H9 (cell line): Measurements from ENCODE around the gene LRRC71. TPM values are rescaled to one million over a fixed set of nuclear protein-coding genes. Genes with fewer than 3 reads are reported as not detected.

Experiments
- DNase-seq: peaks from one replicate; pipeline ENCODE4 v3.0.0-alpha.2; 2017
- H2AFZ ChIP-seq: one replicate; pipeline ENCODE4 v1.6.1; 2013; ENCODE audit warnings: mild to moderate bottlenecking, low read length, control low read depth, moderate library complexity
- H2AK5ac ChIP-seq: 2 replicates; pipeline ENCODE4 v1.6.1; 2013; ENCODE audit warnings: low read length, control low read depth, mixed read lengths; ENCODE audit not compliant: insufficient read length
- H2BK120ac ChIP-seq: one replicate; pipeline ENCODE4 v1.6.1; 2013; ENCODE audit warnings: low read depth, mild to moderate bottlenecking, low read length, control low read depth, inconsistent platforms; ENCODE audit not compliant: poor library complexity, severe bottlenecking
- H2BK12ac ChIP-seq: 2 replicates; pipeline ENCODE4 v1.6.1; 2013; ENCODE audit warnings: low read length, control low read depth, mixed read lengths, low read depth; ENCODE audit not compliant: insufficient read length
- H2BK15ac ChIP-seq: 2 replicates; pipeline ENCODE4 v1.6.1; 2013; ENCODE audit warnings: low read depth, low read length, control low read depth
- H2BK20ac ChIP-seq: one replicate; pipeline ENCODE4 v1.6.1; 2013; ENCODE audit warnings: low read depth, mild to moderate bottlenecking, low read length, control low read depth, inconsistent platforms; ENCODE audit not compliant: poor library complexity, severe bottlenecking
- H2BK5ac ChIP-seq: 2 replicates; pipeline ENCODE4 v1.6.1; 2013; ENCODE audit warnings: low read length, control low read depth, mixed read lengths; ENCODE audit not compliant: insufficient read length
- H3K14ac ChIP-seq: 2 replicates; pipeline ENCODE4 v1.6.1; 2013; ENCODE audit warnings: low read length, control low read depth; ENCODE audit not compliant: insufficient read depth
- H3K18ac ChIP-seq: 2 replicates; pipeline ENCODE4 v1.6.1; 2013; ENCODE audit warnings: low read depth, mild to moderate bottlenecking, mixed read lengths, low read length, control low read depth; ENCODE audit not compliant: insufficient read length
- H3K23ac ChIP-seq: 2 replicates; pipeline ENCODE4 v1.6.1; 2013; ENCODE audit warnings: low read length, control low read depth, mixed read lengths, low read depth; ENCODE audit not compliant: insufficient read length
- H3K23me2 ChIP-seq: 2 replicates; pipeline ENCODE4 v1.6.1; 2013; ENCODE audit warnings: low read depth, mild to moderate bottlenecking, mixed read lengths, low read length, control low read depth; ENCODE audit not compliant: insufficient read length, poor library complexity, severe bottlenecking
- H3K27ac ChIP-seq: 2 replicates; pipeline ENCODE4 v1.5.1; 2013; ENCODE audit warnings: low read length, control low read depth, mixed read lengths, low read depth; ENCODE audit not compliant: insufficient read length
- H3K27me3 ChIP-seq: 2 replicates; pipeline ENCODE4 v1.6.1; 2013; ENCODE audit warnings: low read length, control low read depth, inconsistent platforms; ENCODE audit not compliant: insufficient read depth
- H3K4ac ChIP-seq: 2 replicates; pipeline ENCODE4 v1.6.1; 2013; ENCODE audit warnings: low read depth, mild to moderate bottlenecking, control low read depth, inconsistent platforms, low read length, moderate library complexity
- H3K4me1 ChIP-seq: 2 replicates; pipeline ENCODE4 v1.6.1; 2013; ENCODE audit warnings: low read length, control low read depth, inconsistent platforms; ENCODE audit not compliant: insufficient read depth
- H3K4me2 ChIP-seq: 2 replicates; pipeline ENCODE4 v1.6.1; 2013; ENCODE audit warnings: low read length, control low read depth, mixed read lengths; ENCODE audit not compliant: insufficient read length, insufficient read depth
- H3K56ac ChIP-seq: 2 replicates; pipeline ENCODE4 v1.6.1; 2013; ENCODE audit warnings: low read depth, mild to moderate bottlenecking, mixed read lengths, low read length, control low read depth; ENCODE audit not compliant: insufficient read length
- H3K79me1 ChIP-seq: 2 replicates; pipeline ENCODE4 v1.6.1; 2013; ENCODE audit warnings: low read depth, mild to moderate bottlenecking, moderate library complexity, low read length, control low read depth, inconsistent platforms; ENCODE audit not compliant: insufficient read depth, poor library complexity, severe bottlenecking
- H3K79me2 ChIP-seq: 2 replicates; pipeline ENCODE4 v1.6.1; 2013; ENCODE audit warnings: low read length, control low read depth, inconsistent platforms; ENCODE audit not compliant: insufficient read depth
- H3K9ac ChIP-seq: 2 replicates; pipeline ENCODE4 v1.6.1; 2013; ENCODE audit warnings: low read length, control low read depth, mixed read lengths; ENCODE audit not compliant: insufficient read length; ENCODE audit errors: extremely low read depth
- H3K9me3 ChIP-seq: one replicate; pipeline ENCODE4 v1.6.1; 2013; ENCODE audit warnings: low read depth, low read length, inconsistent platforms; ENCODE audit not compliant: control insufficient read depth
- H3T11ph ChIP-seq: one replicate; pipeline ENCODE4 v1.6.1; 2013; ENCODE audit warnings: mild to moderate bottlenecking, low read length, control low read depth, inconsistent platforms
- H4K20me1 ChIP-seq: one replicate; pipeline ENCODE4 v1.6.1; 2013; ENCODE audit not compliant: control insufficient read depth, insufficient read length, insufficient read depth
- H4K5ac ChIP-seq: 2 replicates; pipeline ENCODE4 v1.6.1; 2013; ENCODE audit warnings: low read depth, mild to moderate bottlenecking, mixed read lengths, low read length, control low read depth; ENCODE audit not compliant: insufficient read length
- H4K8ac ChIP-seq: replicated peaks from 2 replicates; pipeline ENCODE4 v1.6.1; 2013; ENCODE audit warnings: low read length, control low read depth, mixed read lengths, low read depth; ENCODE audit not compliant: insufficient read length
- H4K91ac ChIP-seq: 2 replicates; pipeline ENCODE4 v1.6.1; 2013; ENCODE audit warnings: low read depth, mild to moderate bottlenecking, moderate library complexity, mixed read lengths, low read length, control low read depth; ENCODE audit not compliant: insufficient read length
- H3K27ac Mint-ChIP-seq, 3 experiments: 2 replicates in 2 of 3; 3 replicates in 1 of 3; pipeline ENCODE4 v1.8.0; 2020 to 2021; ENCODE audit warnings: mixed read lengths in 3 of 3, mild to moderate bottlenecking in 1 of 3, moderate library complexity in 1 of 3
- H3K27me3 Mint-ChIP-seq: 2 replicates; pipeline ENCODE4 v1.8.0; 2021; ENCODE audit warnings: low read depth, mild to moderate bottlenecking, moderate library complexity, mixed read lengths
- H3K36me3 Mint-ChIP-seq, 3 experiments: 2 replicates in 2 of 3; 3 replicates in 1 of 3; pipeline ENCODE4 v1.8.0; 2020 to 2021; ENCODE audit warnings: low read depth in 3 of 3, mixed read lengths in 3 of 3; ENCODE audit not compliant: insufficient read depth in 1 of 3
- H3K4me1 Mint-ChIP-seq, 2 experiments: 2 replicates each; pipeline ENCODE4 v1.8.0; 2020; ENCODE audit warnings: mixed read lengths in 2 of 2
- H3K4me3 Mint-ChIP-seq, 2 experiments: 2 replicates in 1 of 2; 3 replicates in 1 of 2; pipeline ENCODE4 v1.8.0; 2020 to 2021; ENCODE audit warnings: mild to moderate bottlenecking in 2 of 2, mixed read lengths in 2 of 2, moderate library complexity in 1 of 2
- H3K9me3 Mint-ChIP-seq, 2 experiments: 2 replicates in 1 of 2; 3 replicates in 1 of 2; pipeline ENCODE4 v1.8.0; 2020; ENCODE audit warnings: mild to moderate bottlenecking in 2 of 2, mixed read lengths in 2 of 2, moderate library complexity in 1 of 2
- CTCF ChIP-seq: fragments of 200-600 bp; sonication (generic); conservative IDR thresholded peaks from 3 replicates; pipeline ENCODE4 v1.8.0; 2021; ENCODE audit warnings: antibody characterized with exemption, mild to moderate bottlenecking
- WGBS: extraction: QIAGEN DNeasy Blood & Tissue Kit; methylation state at CpG from one replicate; pipeline ENCODE4 v1.1.7; 2013; ENCODE audit warnings: missing lambda C conversion rate, low lambda C conversion rate, mixed read lengths; ENCODE audit not compliant: insufficient read length; ENCODE audit errors: extremely low coverage; 5-methylcytosine and 5-hydroxymethylcytosine counted together
- total RNA-seq: library from RNA; stranded (reverse); gene quantifications from 2 replicates; pipeline ENCODE4 v1.2.1, GENCODE V29; 2021

Gene LRRC71
- total RNA-seq, 1 experiment from 2014 or later, result not detected

- H2BK15ac ChIP-seq, result no peak overlapping the region
- no peak overlapping the region for H4K8ac ChIP-seq
- H3K14ac ChIP-seq, result no peak overlapping the region
- H3K56ac ChIP-seq, result no peak overlapping the region
- Mint-ChIP-seq H3K36me3 (no peaks in the 10 kb centered on the region), H3K4me3 (no peak overlapping the region; a peak in 2 of 5 replicates), H3K27me3 (peaks cover 63% of the 10 kb centered on the region), H3K27ac (no peak overlapping the region), H3K9me3 (no peaks in the 10 kb centered on the region; a peak in 1 of 5 replicates), H3K4me1 (peaks cover 4 to 23% of the 10 kb centered on the region in 2 experiments)
- H3K9ac ChIP-seq, result no peak overlapping the region
- no peak overlapping the region for H3K4me2 ChIP-seq
- peak; percentile 63 for TF ChIP-seq CTCF
- no peaks in the 10 kb centered on the region; the same call in 1 of the 2 replicates for H3K27me3 ChIP-seq
- no peak overlapping the region for H2AFZ ChIP-seq
- no peaks in the 10 kb centered on the region for H3K23me2 ChIP-seq
- H4K5ac ChIP-seq, result no peak overlapping the region
- H3K18ac ChIP-seq, result no peak overlapping the region
- no peak overlapping the region for H3K23ac ChIP-seq
- H4K20me1 ChIP-seq, result no peaks in the 10 kb centered on the region
- no peak overlapping the region for H4K91ac ChIP-seq
- H3K79me2 ChIP-seq, result no peaks in the 10 kb centered on the region
- no peak overlapping the region for H2BK20ac ChIP-seq
- no peak overlapping the region for H2BK12ac ChIP-seq
- no peaks in the 10 kb centered on the region for H3K4me1 ChIP-seq
- H2AK5ac ChIP-seq, result no peak overlapping the region
- H3K9me3 ChIP-seq, result no peaks in the 10 kb centered on the region
- no peak overlapping the region for H3K27ac ChIP-seq
- peak; percentile 89 for DNase-seq
- no peak overlapping the region for H2BK5ac ChIP-seq
- WGBS, result no CpG with 5 or more reads among the region's 21 CpGs
- no peak overlapping the region for H3K4ac ChIP-seq
- no peak overlapping the region for H3T11ph ChIP-seq
- H3K79me1 ChIP-seq, result no peaks in the 10 kb centered on the region
- no peak overlapping the region for H2BK120ac ChIP-seq
Observed at GRCh38 chr1:156876281-156876680, 44.2 kb upstream of the LRRC71 start.
